ENCODE data around the gene MOB1A. TPM values are rescaled to one million over a fixed set of nuclear protein-coding genes. Genes with fewer than 3 reads are reported as not detected.
A peak's percentile ranks its signal among the peaks of the same experiment; 100 is the strongest.
"Not testable (repeated sequence)": the region's sequence is repeated elsewhere in the genome, so short reads cannot be mapped to it uniquely, and the experiment has no call there.

MOB1A gene
- total RNA-seq, 4 donors from 2014 or later: 92.4 to 117 (median 106) TPM

DNA sequence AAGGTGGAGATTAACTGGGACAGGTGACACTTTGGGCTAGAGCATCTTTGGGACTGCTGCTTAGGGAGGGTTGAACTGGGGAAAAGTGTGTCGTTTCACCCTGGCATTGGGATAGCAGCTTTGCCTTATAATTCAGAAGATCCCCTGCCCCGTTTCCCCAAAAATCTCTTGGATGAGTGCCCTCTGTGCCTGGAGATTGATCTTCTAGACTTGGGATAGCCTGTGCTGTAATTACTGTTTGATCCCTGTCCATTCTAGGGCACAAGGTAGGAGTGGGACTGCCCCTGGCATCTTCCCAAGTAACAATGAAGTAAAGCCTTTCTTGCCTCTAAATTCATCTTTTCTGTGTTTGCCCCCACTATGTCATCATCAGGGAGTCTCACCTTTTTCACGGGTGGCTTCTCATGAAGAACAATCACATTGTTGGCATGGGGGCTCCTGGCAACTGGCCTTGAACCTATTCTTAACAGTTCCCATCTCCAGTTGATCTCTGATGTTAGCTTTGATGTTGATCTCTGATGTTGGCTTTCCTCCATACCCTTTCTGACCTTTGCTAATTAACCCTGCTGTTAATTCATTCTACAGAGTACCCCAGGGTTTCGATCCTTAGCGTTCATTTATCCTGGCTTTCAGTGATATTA is 41.3 kb upstream of the MOB1A start:
- TF ChIP-seq, protein P1, sequence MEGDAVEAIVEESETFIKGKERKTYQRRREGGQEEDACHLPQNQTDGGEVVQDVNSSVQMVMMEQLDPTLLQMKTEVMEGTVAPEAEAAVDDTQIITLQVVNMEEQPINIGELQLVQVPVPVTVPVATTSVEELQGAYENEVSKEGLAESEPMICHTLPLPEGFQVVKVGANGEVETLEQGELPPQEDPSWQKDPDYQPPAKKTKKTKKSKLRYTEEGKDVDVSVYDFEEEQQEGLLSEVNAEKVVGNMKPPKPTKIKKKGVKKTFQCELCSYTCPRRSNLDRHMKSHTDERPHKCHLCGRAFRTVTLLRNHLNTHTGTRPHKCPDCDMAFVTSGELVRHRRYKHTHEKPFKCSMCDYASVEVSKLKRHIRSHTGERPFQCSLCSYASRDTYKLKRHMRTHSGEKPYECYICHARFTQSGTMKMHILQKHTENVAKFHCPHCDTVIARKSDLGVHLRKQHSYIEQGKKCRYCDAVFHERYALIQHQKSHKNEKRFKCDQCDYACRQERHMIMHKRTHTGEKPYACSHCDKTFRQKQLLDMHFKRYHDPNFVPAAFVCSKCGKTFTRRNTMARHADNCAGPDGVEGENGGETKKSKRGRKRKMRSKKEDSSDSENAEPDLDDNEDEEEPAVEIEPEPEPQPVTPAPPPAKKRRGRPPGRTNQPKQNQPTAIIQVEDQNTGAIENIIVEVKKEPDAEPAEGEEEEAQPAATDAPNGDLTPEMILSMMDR (IDR thresholded peaks at IDR 0.05): no peak
- TF ChIP-seq POLR2A (IDR thresholded peaks at IDR 0.05): no peak
- no peak for DNase-seq
- intact Hi-C loops (cut with DNase I): no loop called here

DNA sequence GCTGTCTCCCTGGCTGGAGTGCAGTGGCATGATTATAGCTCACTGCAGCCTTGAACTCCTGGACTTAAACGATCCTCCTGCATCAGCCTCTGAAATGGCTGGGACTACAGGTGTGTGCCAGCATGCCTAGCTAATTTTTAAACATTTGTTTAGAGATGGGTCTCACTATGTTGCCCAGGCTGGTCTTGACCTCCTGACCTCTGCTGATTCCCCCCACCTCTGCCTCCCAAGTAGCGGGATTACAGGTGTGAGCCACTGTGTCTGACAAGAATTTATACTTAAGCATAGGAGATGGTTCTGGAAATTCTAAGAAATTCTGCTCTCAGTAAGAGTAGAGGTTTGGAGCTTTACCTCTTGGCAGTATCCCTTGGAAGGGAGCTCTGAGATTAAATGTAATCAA is 38.0 kb upstream of the MOB1A start:
- no peak overlapping the region for H3K27ac ChIP-seq
- H3K9me3 ChIP-seq: no peaks in the 10 kb centered on the region
- H3K4me1 ChIP-seq: no peaks in the 10 kb centered on the region
- WGBS, 2 donors: 94 to 96% methylated on average over 2 of the region's 2 CpGs
- DNase-seq: no peak
- H3K36me3 ChIP-seq: no peaks in the 10 kb centered on the region
- H3K27me3 ChIP-seq: no peaks in the 10 kb centered on the region
- TF ChIP-seq, protein P1 (IDR thresholded peaks at IDR 0.05): no peak
- TF ChIP-seq POLR2A (IDR thresholded peaks at IDR 0.05): no peak
- H3K4me3 ChIP-seq (replicated peaks in 1 of 3): no peak overlapping the region
- intact Hi-C loops (cut with DNase I): no loop called here

More for the DNA sequence above, 41.3 kb upstream of the MOB1A start:
- Histone ChIP-seq H3K4me1 (no peaks in the 10 kb centered on the region), H3K27ac (no peak overlapping the region), H3K36me3 (no peaks in the 10 kb centered on the region), H3K4me3 (replicated peaks in 1 of 3) (no peak overlapping the region), H3K9me3 (no peaks in the 10 kb centered on the region), H3K27me3 (no peaks in the 10 kb centered on the region)
- 84 to 90% methylated on average over 5 of the region's 5 CpGs for WGBS, 2 donors

DNA sequence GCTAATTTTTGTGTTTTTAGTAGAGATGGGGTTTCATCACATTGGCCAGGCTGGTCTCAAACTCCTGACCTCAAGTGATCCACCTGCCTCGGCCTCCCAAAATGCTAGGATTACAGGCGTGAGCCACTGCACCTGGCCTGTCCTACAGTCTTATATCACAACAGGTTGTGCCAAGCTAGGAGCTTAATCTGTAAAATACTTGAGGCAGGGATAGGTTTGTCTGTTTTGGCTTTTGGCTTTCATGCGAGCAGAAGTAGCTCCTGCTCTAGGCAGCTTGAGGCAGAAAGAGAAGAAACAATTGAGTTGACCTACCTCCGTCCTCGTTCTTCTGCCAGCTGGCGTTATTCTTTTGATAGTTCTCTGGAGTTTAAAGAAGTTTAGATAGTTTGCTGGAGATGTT is 37.1 kb upstream of the MOB1A start:
- H3K4me1 ChIP-seq; DNase-seq; H3K9me3 ChIP-seq; H3K36me3 ChIP-seq; H3K27ac ChIP-seq; H3K27me3 ChIP-seq; H3K4me3 ChIP-seq (replicated peaks in 1 of 3); intact Hi-C loops (cut with DNase I): not testable (repeated sequence)
- WGBS, 2 donors: 94 to 95% methylated on average over 6 of the region's 6 CpGs

DNA sequence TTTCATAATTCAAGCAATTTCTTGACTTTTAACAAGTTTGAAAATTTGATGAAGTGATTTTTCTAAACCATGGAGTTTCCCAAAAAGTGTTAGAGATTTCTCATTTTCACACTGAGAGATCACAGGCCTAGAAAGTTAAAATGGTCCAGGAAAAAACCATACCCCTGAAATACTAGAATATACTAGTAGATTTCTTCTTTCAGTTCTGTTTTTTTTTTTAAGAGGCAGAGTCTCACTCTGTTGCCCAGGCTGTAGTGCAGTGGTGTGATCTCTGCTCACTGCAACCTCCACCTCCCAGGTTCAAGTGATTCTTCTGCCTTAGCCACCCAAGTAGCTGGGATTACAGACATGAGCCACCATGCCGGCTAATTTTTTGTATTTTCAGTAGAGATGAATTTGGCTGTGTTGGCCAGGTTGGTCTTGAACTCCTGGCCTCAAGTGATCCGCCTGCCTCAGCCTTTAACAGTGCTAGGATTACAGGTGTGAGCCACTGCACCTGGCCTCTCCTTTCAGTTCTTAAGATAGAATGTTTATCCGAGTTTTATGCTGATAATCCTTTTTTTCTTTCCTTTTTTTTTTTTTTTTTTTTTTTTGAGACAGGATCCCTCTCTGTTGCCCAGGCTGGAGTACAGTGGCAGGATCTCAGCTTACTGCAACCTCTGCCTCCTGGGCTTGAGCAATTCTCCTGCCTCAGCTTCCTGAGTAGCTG is 34.2 kb upstream of the MOB1A start:
- Histone ChIP-seq H3K27ac (no peak overlapping the region), H3K4me1 (no peaks in the 10 kb centered on the region), H3K9me3 (no peaks in the 10 kb centered on the region), H3K27me3 (no peaks in the 10 kb centered on the region), H3K4me3 (replicated peaks in 1 of 3) (no peak overlapping the region), H3K36me3 (no peaks in the 10 kb centered on the region)
- no peak for TF ChIP-seq POLR2A (IDR thresholded peaks at IDR 0.05)
- TF ChIP-seq, protein P1 (IDR thresholded peaks at IDR 0.05): no peak
- intact Hi-C loops (cut with DNase I): no loop called here
- WGBS, 2 donors: 86 to 92% methylated on average over 3 of the region's 3 CpGs
- DNase-seq: no peak

DNA sequence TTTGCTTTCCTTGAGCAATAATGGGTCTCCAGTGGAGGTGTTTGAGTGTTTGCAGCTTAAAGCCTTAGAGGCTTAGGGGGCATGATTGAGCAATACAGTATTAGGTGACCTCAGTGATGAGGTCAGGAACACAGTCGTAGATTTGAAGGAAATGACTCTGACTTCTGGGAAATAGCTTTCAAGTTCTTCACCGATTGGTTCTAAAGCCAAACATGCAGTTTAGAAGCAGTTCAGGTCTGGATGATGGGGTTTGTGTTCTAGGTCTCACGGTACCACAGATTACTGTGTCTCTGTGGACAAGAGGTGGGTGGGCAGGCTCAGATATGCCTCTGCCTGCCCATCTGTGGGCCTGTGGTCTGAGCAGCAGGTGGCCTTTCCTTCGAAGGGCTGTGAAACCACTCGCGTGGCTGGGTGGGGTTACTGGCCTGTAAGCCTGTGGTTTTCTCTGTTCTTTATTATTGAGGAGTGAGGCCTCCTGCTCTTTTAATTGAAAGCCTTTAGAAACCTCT is 27.6 kb upstream of the MOB1A start:
- H3K9me3 ChIP-seq: no peaks in the 10 kb centered on the region
- H3K27ac ChIP-seq: peak overlapping the region in 1 of 3 donors; percentile 49
- intact Hi-C loops (cut with DNase I): no loop called here
- TF ChIP-seq, protein P1 (IDR thresholded peaks at IDR 0.05): no peak
- no peak for TF ChIP-seq POLR2A (IDR thresholded peaks at IDR 0.05)
- no peaks in the 10 kb centered on the region for H3K36me3 ChIP-seq
- no peaks in the 10 kb centered on the region for H3K27me3 ChIP-seq
- peaks cover 0 to 14% of the 10 kb centered on the region in 2 donors for H3K4me1 ChIP-seq
- H3K4me3 ChIP-seq (replicated peaks in 1 of 3): no peak overlapping the region
- no peak for DNase-seq
- 70 to 74% methylated on average over 5 to 6 of the region's 6 CpGs for WGBS, 2 donors
